ENCODE data around the gene CSRP1. TPM values are rescaled to one million over a fixed set of nuclear protein-coding genes. Genes with fewer than 3 reads are reported as not detected.

CSRP1 gene
- total RNA-seq, 1 donor, result 480 TPM

- no peak overlapping the region for H3K27ac ChIP-seq (ENCODE audit: low read depth, low read length)
- DNase-seq (ENCODE audit: insufficient read length, low spot score, missing footprints), result no peak
- no peaks in the 10 kb centered on the region for H3K79me2 ChIP-seq (ENCODE audit: insufficient read depth, low read length)
- no peak for TF ChIP-seq CTCF (IDR thresholded peaks at IDR 0.05; ENCODE audit: extremely low read depth, low read depth, low read length)
- no peak overlapping the region for H3K4me2 ChIP-seq (ENCODE audit: insufficient read depth, low read length)
- H3K27me3 ChIP-seq (ENCODE audit: insufficient read depth, low read length), result no peaks in the 10 kb centered on the region
- no peak overlapping the region for H2AFZ ChIP-seq (ENCODE audit: low read length)
- H3K4me3 ChIP-seq (ENCODE audit: insufficient read depth, low read length), result no peak overlapping the region
- H3K4me1 ChIP-seq (ENCODE audit: insufficient read depth, low read length), result peaks cover 9% of the 10 kb centered on the region
- no peaks in the 10 kb centered on the region for H3K36me3 ChIP-seq (ENCODE audit: insufficient read depth, low read length)
- peaks cover 2% of the 10 kb centered on the region for H3K9me3 ChIP-seq (ENCODE audit: low read depth, low read length)
- H4K20me1 ChIP-seq (ENCODE audit: insufficient read depth, low read length), result no peaks in the 10 kb centered on the region
Measured at GRCh38 chr1:201445310-201445709, 61.6 kb downstream of the CSRP1 start.

- DNase-seq (ENCODE audit: insufficient read length, low spot score, missing footprints), result no peak
- Histone ChIP-seq H3K9me3 (ENCODE audit: low read depth, low read length) (peaks cover 2% of the 10 kb centered on the region), H3K36me3 (ENCODE audit: insufficient read depth, low read length) (no peaks in the 10 kb centered on the region), H3K27me3 (ENCODE audit: insufficient read depth, low read length) (no peaks in the 10 kb centered on the region), H3K4me3 (ENCODE audit: insufficient read depth, low read length) (no peak overlapping the region), H3K4me1 (ENCODE audit: insufficient read depth, low read length) (peaks cover 7% of the 10 kb centered on the region), H3K27ac (ENCODE audit: low read depth, low read length) (no peak overlapping the region), H3K4me2 (ENCODE audit: insufficient read depth, low read length) (no peak overlapping the region), H2AFZ (ENCODE audit: low read length) (peak overlapping the region; percentile 8), H4K20me1 (ENCODE audit: insufficient read depth, low read length) (no peaks in the 10 kb centered on the region), H3K79me2 (ENCODE audit: insufficient read depth, low read length) (no peaks in the 10 kb centered on the region)
- TF ChIP-seq CTCF (IDR thresholded peaks at IDR 0.05; ENCODE audit: extremely low read depth, low read depth, low read length), result no peak
Measured at GRCh38 chr1:201444792-201445191, 62.1 kb downstream of the CSRP1 start.

GRCh38 chr1:201443747-201444146 is 63.2 kb downstream of the CSRP1 start:
- no peak for TF ChIP-seq CTCF (IDR thresholded peaks at IDR 0.05; ENCODE audit: extremely low read depth, low read depth, low read length)
- DNase-seq (ENCODE audit: insufficient read length, low spot score, missing footprints), result no peak

GRCh38 chr1:201436969-201437368 is 70.0 kb downstream of the CSRP1 start:
- no peak overlapping the region for H3K27ac ChIP-seq (ENCODE audit: low read depth, low read length)
- H3K79me2 ChIP-seq (ENCODE audit: insufficient read depth, low read length), result no peaks in the 10 kb centered on the region
- H3K4me2 ChIP-seq (ENCODE audit: insufficient read depth, low read length), result no peak overlapping the region
- H3K4me3 ChIP-seq (ENCODE audit: insufficient read depth, low read length), result no peak overlapping the region
- DNase-seq (ENCODE audit: insufficient read length, low spot score, missing footprints), result no peak
- H2AFZ ChIP-seq (ENCODE audit: low read length), result no peak overlapping the region
- no peaks in the 10 kb centered on the region for H4K20me1 ChIP-seq (ENCODE audit: insufficient read depth, low read length)
- no peaks in the 10 kb centered on the region for H3K36me3 ChIP-seq (ENCODE audit: insufficient read depth, low read length)
- peaks cover 2% of the 10 kb centered on the region for H3K9me3 ChIP-seq (ENCODE audit: low read depth, low read length)
- peaks cover 4% of the 10 kb centered on the region for H3K27me3 ChIP-seq (ENCODE audit: insufficient read depth, low read length)
- no peak for TF ChIP-seq CTCF (IDR thresholded peaks at IDR 0.05; ENCODE audit: extremely low read depth, low read depth, low read length)
- peaks cover 6% of the 10 kb centered on the region for H3K4me1 ChIP-seq (ENCODE audit: insufficient read depth, low read length)

More at GRCh38 chr1:201443747-201444146, 63.2 kb downstream of the CSRP1 start:
- Histone ChIP-seq H3K36me3 (ENCODE audit: insufficient read depth, low read length) (no peaks in the 10 kb centered on the region), H3K27ac (ENCODE audit: low read depth, low read length) (no peak overlapping the region), H3K4me2 (ENCODE audit: insufficient read depth, low read length) (no peak overlapping the region), H3K79me2 (ENCODE audit: insufficient read depth, low read length) (no peaks in the 10 kb centered on the region), H3K9me3 (ENCODE audit: low read depth, low read length) (peaks cover 2% of the 10 kb centered on the region), H3K4me1 (ENCODE audit: insufficient read depth, low read length) (peaks cover 7% of the 10 kb centered on the region), H3K27me3 (ENCODE audit: insufficient read depth, low read length) (no peaks in the 10 kb centered on the region), H2AFZ (ENCODE audit: low read length) (no peak overlapping the region), H3K4me3 (ENCODE audit: insufficient read depth, low read length) (no peak overlapping the region), H4K20me1 (ENCODE audit: insufficient read depth, low read length) (no peaks in the 10 kb centered on the region)
